Naive thymus-derived CD4-positive, alpha-beta T cell (primary cell): ENCODE measurements around the gene GRM5. TPM values are rescaled to one million over a fixed set of nuclear protein-coding genes. Genes with fewer than 3 reads are reported as not detected.
"Not testable (repeated sequence)": the region's sequence is repeated elsewhere in the genome, so short reads cannot be mapped to it uniquely, and the experiment has no call there.

Experiments used
- ATAC-seq: fragments of 150-1000 bp; cut with Tn5 transposase; 2 replicates; pipeline ENCODE4 v1.10.0; 2021; ENCODE audit warnings: mild to moderate bottlenecking, moderate library complexity
- CTCF ChIA-PET: fragments of 350-600 bp; sonication (Branson Sonifier 250); formaldehyde crosslinking; loops from one replicate; lab custom pipeline; 2021; ENCODE audit warnings: antibody characterized with exemption; lab: Charles Lee
- POLR2A ChIA-PET: fragments of 350-600 bp; sonication (Branson Sonifier 250); formaldehyde crosslinking; loops from one replicate; lab custom pipeline; 2021; ENCODE audit warnings: antibody characterized with exemption, inconsistent platforms; lab: Charles Lee
- DNase-seq, 9 donors: peaks; one replicate each; pipeline versions ENCODE4 v3.0.0 to v3.0.0-alpha.2; 2020 to 2022; ENCODE audit warnings: mixed read lengths in 1 of 9
- H3K27ac ChIP-seq: one replicate; pipeline ENCODE4 v1.7.0; 2013; ENCODE audit warnings: mild to moderate bottlenecking, low read depth, low read length, moderate library complexity
- H3K27me3 ChIP-seq, 2 donors: one replicate each; pipeline ENCODE4 v1.7.0; 2013; ENCODE audit warnings: low read length in 2 of 2, mild to moderate bottlenecking in 2 of 2, moderate library complexity in 2 of 2; ENCODE audit not compliant: control insufficient read depth in 2 of 2, insufficient read depth in 2 of 2
- H3K36me3 ChIP-seq, 3 experiments: 1 replicate in 2 of 3; 2 replicates in 1 of 3; pipeline ENCODE4 v1.7.0; 2013; ENCODE audit warnings: low read length in 3 of 3, mild to moderate bottlenecking in 3 of 3, moderate library complexity in 1 of 3; ENCODE audit not compliant: insufficient read depth in 3 of 3, control insufficient read depth in 2 of 3
- H3K4me1 ChIP-seq, 2 donors: one replicate each; pipeline ENCODE4 v1.7.0; 2013; ENCODE audit warnings: low read length in 2 of 2, mild to moderate bottlenecking in 2 of 2, moderate library complexity in 1 of 2; ENCODE audit not compliant: control insufficient read depth in 2 of 2, insufficient read depth in 2 of 2
- H3K4me3 ChIP-seq: 2 replicates; pipeline ENCODE4 v1.7.0; 2013; ENCODE audit warnings: mild to moderate bottlenecking, low read length
- H3K9me3 ChIP-seq, 3 experiments: 1 replicate in 2 of 3; 2 replicates in 1 of 3; pipeline ENCODE4 v1.7.0; 2013; ENCODE audit warnings: low read length in 3 of 3; ENCODE audit not compliant: control insufficient read depth in 2 of 3
- H3K27ac Mint-ChIP-seq, 9 donors: one replicate each; pipeline ENCODE4 v1.8.0; 2020 to 2022; ENCODE audit warnings: mixed read lengths in 9 of 9, mild to moderate bottlenecking in 8 of 9, moderate library complexity in 5 of 9, inconsistent platforms in 2 of 9
- H3K27me3 Mint-ChIP-seq, 5 donors: one replicate each; pipeline ENCODE4 v1.8.0; 2021 to 2022; ENCODE audit warnings: mixed read lengths in 5 of 5, mild to moderate bottlenecking in 1 of 5
- H3K36me3 Mint-ChIP-seq, 5 donors: one replicate each; pipeline ENCODE4 v1.8.0; 2020 to 2022; ENCODE audit warnings: mixed read lengths in 5 of 5, mild to moderate bottlenecking in 3 of 5, inconsistent platforms in 1 of 5
- H3K4me1 Mint-ChIP-seq, 7 donors: one replicate each; pipeline ENCODE4 v1.8.0; 2020 to 2022; ENCODE audit warnings: mixed read lengths in 7 of 7, mild to moderate bottlenecking in 3 of 7, inconsistent platforms in 1 of 7
- H3K4me3 Mint-ChIP-seq, 10 donors: one replicate each; pipeline ENCODE4 v1.8.0; 2020 to 2022; ENCODE audit warnings: mild to moderate bottlenecking in 10 of 10, mixed read lengths in 10 of 10, moderate library complexity in 6 of 10, inconsistent platforms in 2 of 10
- H3K9me3 Mint-ChIP-seq, 11 donors: one replicate each; pipeline ENCODE4 v1.8.0; 2020 to 2022; ENCODE audit warnings: mixed read lengths in 11 of 11, mild to moderate bottlenecking in 4 of 11, inconsistent platforms in 1 of 11, moderate library complexity in 1 of 11
- intact Hi-C, 2 donors: fragments of 100-400 bp; cut with micrococcal nuclease; formaldehyde crosslinking; loops; one replicate each; pipeline ENCODE4 v1.15.1; 2023
- polyA plus RNA-seq, 2 donors: library from polyadenylated mRNA; unstranded; fragments of 300-500 nt; fragmentation: Illumina TruSeq; gene quantifications; one replicate each; pipeline ENCODE4 v1.2.3, GENCODE V29; 2021
- total RNA-seq, 6 experiments: library from RNA in 5 of 6; stranded (reverse) in 5 of 6; gene quantifications; 1 replicate in 5 of 6; 2 replicates in 1 of 6; pipeline ENCODE4 v1.2.3 and lab custom pipeline; 2021 to 2026

The GRM5 gene
- total and polyA plus RNA-seq, 7 experiments from 2014 or later, result not detected

- ATAC-seq, H3K27ac Mint-ChIP-seq, CTCF ChIA-PET, H3K9me3 ChIP-seq, H3K36me3 ChIP-seq, intact Hi-C loops, H3K27me3 ChIP-seq, H3K4me1 Mint-ChIP-seq, DNase-seq, H3K27ac ChIP-seq, H3K4me3 Mint-ChIP-seq, H3K36me3 Mint-ChIP-seq, H3K4me1 ChIP-seq, H3K4me3 ChIP-seq, POLR2A ChIA-PET: not testable (repeated sequence)
- H3K9me3 Mint-ChIP-seq, result peaks cover 3 to 17% (median 8%) of the 10 kb centered on the region in 11 donors
- peaks cover 0 to 33% (median 0%) of the 10 kb centered on the region in 5 donors for H3K27me3 Mint-ChIP-seq
Observed at GRCh38 chr11:88458047-88458446, 607.7 kb downstream of the GRM5 start.

- ChIA-PET POLR2A (no interaction called here), CTCF (no interaction called here)
- Mint-ChIP-seq H3K27ac (no peak overlapping the region), H3K9me3 (peaks cover 0 to 7% (median 5%) of the 10 kb centered on the region in 11 donors), H3K4me3 (no peak overlapping the region), H3K4me1 (no peaks in the 10 kb centered on the region), H3K36me3 (no peaks in the 10 kb centered on the region), H3K27me3 (peaks cover 0 to 36% (median 0%) of the 10 kb centered on the region in 5 donors)
- Histone ChIP-seq H3K4me3 (no peak overlapping the region), H3K4me1 (no peaks in the 10 kb centered on the region), H3K36me3 (no peaks in the 10 kb centered on the region), H3K27ac (no peak overlapping the region), H3K9me3 (no peaks in the 10 kb centered on the region), H3K27me3 (no peaks in the 10 kb centered on the region)
- ATAC-seq (no peak), DNase-seq (no peak)
- intact Hi-C loops, result no loop called here
Observed at GRCh38 chr11:88455974-88456373, 609.8 kb downstream of the GRM5 start.

GRCh38 chr11:88454881-88455280 is 610.9 kb downstream of the GRM5 start:
- CTCF ChIA-PET, result no interaction called here
- no peak overlapping the region for H3K27ac Mint-ChIP-seq
- peaks cover 0 to 33% (median 0%) of the 10 kb centered on the region in 5 donors for H3K27me3 Mint-ChIP-seq
- Histone ChIP-seq H3K36me3 (no peaks in the 10 kb centered on the region), H3K27ac (no peak overlapping the region), H3K9me3 (no peaks in the 10 kb centered on the region), H3K27me3 (no peaks in the 10 kb centered on the region), H3K4me3 (no peak overlapping the region), H3K4me1 (no peaks in the 10 kb centered on the region)
- H3K4me3 Mint-ChIP-seq, result no peak overlapping the region
- DNase-seq, result no peak
- no peaks in the 10 kb centered on the region for H3K4me1 Mint-ChIP-seq
- peaks cover 0 to 7% (median 2%) of the 10 kb centered on the region in 11 donors for H3K9me3 Mint-ChIP-seq
- intact Hi-C loops, result no loop called here
- POLR2A ChIA-PET, result no interaction called here
- ATAC-seq, result no peak
- H3K36me3 Mint-ChIP-seq, result no peaks in the 10 kb centered on the region

Other genes with a start within 250 kb of the GRM5 start
- gene TYR, start 111.9 kb upstream of the GRM5 start, total RNA-seq, result not detected
- gene TYR, start 111.9 kb upstream of the GRM5 start, polyA plus RNA-seq, result not detected